ENCODE data around the gene EPHB3. TPM values are rescaled to one million over a fixed set of nuclear protein-coding genes. Genes with fewer than 3 reads are reported as not detected.

Gene EPHB3
- polyA plus RNA-seq, 1 of the 3 experiments (the other 2 are of a cell fraction): 4.2 TPM

- Histone ChIP-seq H3K4me3 (ENCODE audit: low read depth in 2 of 2, low read length in 1 of 2) (no peak overlapping the region), H3K9me3 (no peaks in the 10 kb centered on the region), H3K9ac (no peak overlapping the region), H3K36me3 (replicated peaks in 1 of 2; ENCODE audit: control insufficient read depth in 1 of 2, insufficient read depth in 2 of 2, low read length in 1 of 2) (peaks cover 0 to 52% of the 10 kb centered on the region in 2 experiments), H4K20me1 (ENCODE audit: insufficient read depth) (no peaks in the 10 kb centered on the region), H3K4me2 (no peak overlapping the region), H3K9me2 (no peaks in the 10 kb centered on the region), H3K27me3 (ENCODE audit: insufficient read depth) (no peaks in the 10 kb centered on the region), H3F3A (replicated peaks; ENCODE audit: insufficient read depth) (no peaks in the 10 kb centered on the region), H3K79me2 (ENCODE audit: insufficient read depth) (no peaks in the 10 kb centered on the region), H3K4me1 (ENCODE audit: control insufficient read depth in 1 of 2, insufficient read depth in 2 of 2, low read depth in 1 of 2, low read length in 1 of 2) (peaks cover 0 to 28% of the 10 kb centered on the region in 2 experiments; a peak in 2 of 4 replicates), H2AFZ (ENCODE audit: low read depth) (no peak overlapping the region), H3K27ac (ENCODE audit: low read depth in 2 of 2, low read length in 1 of 2) (no peak overlapping the region)
- ChIA-PET CTCF (interaction anchor here (0.9 to 2.9 kb wide), 8 partner anchors 9 to 225 kb away, joined by 3 to 11 read pairs (median 3); partner anchors contain the start of gene EPHB3), POLR2A (no interaction called here)
- TF ChIP-seq MAX (IDR thresholded peaks at IDR 0.05; ENCODE audit: low read depth) (no peak), RCOR1 (IDR thresholded peaks at IDR 0.05; ENCODE audit: low read length) (no peak), MXI1 (IDR thresholded peaks at IDR 0.05; ENCODE audit: low read depth, low read length) (no peak), POLR2AphosphoS5 (IDR thresholded peaks at IDR 0.05; ENCODE audit: low read depth, low read length) (no peak), EZH2phosphoT487 (IDR thresholded peaks at IDR 0.05; ENCODE audit: borderline replicate concordance, low read depth) (no peak), NFIC (IDR thresholded peaks at IDR 0.05; ENCODE audit: borderline replicate concordance) (no peak), MEF2A (IDR thresholded peaks at IDR 0.05; ENCODE audit: borderline replicate concordance, low read depth) (no peak), RFX5 (IDR thresholded peaks at IDR 0.05; ENCODE audit: low read length) (no peak), SMC3 (IDR thresholded peaks at IDR 0.05; ENCODE audit: low read depth, low read length) (no peak), YY1 (IDR thresholded peaks at IDR 0.05; ENCODE audit: low read depth) (no peak), RXRA (IDR thresholded peaks at IDR 0.05; ENCODE audit: borderline replicate concordance, low read depth) (no peak), GATA2 (CRISPR knock-in tag; IDR thresholded peaks at IDR 0.05) (no peak), NRF1 (IDR thresholded peaks at IDR 0.05; ENCODE audit: low read depth, low read length) (no peak), TAF1 (IDR thresholded peaks at IDR 0.05; ENCODE audit: borderline replicate concordance, low read depth, low read length) (no peak), ZBTB33 (IDR thresholded peaks at IDR 0.05; ENCODE audit: borderline replicate concordance, low read depth) (no peak)
- WGBS (ENCODE audit: low lambda C conversion rate): 94% methylated on average over 22 of the region's 25 CpGs
- DNase-seq: no peak
Measured at GRCh38 chr3:184576457-184577240, 15.1 kb downstream of the EPHB3 start.

- Histone ChIP-seq H3K4me3 (ENCODE audit: low read depth in 2 of 2, low read length in 1 of 2) (no peak overlapping the region), H3K27ac (ENCODE audit: low read depth in 2 of 2, low read length in 1 of 2) (no peak overlapping the region), H3K36me3 (replicated peaks in 1 of 2; ENCODE audit: control insufficient read depth in 1 of 2, insufficient read depth in 2 of 2, low read length in 1 of 2) (peaks cover 0 to 58% of the 10 kb centered on the region in 2 experiments), H4K20me1 (ENCODE audit: insufficient read depth) (no peaks in the 10 kb centered on the region), H3K4me1 (ENCODE audit: control insufficient read depth in 1 of 2, insufficient read depth in 2 of 2, low read depth in 1 of 2, low read length in 1 of 2) (peaks cover 0 to 28% of the 10 kb centered on the region in 2 experiments; a peak in 2 of 4 replicates), H3K9me2 (no peaks in the 10 kb centered on the region), H2AFZ (ENCODE audit: low read depth) (no peak overlapping the region), H3K9me3 (no peaks in the 10 kb centered on the region), H3K79me2 (ENCODE audit: insufficient read depth) (no peaks in the 10 kb centered on the region), H3K27me3 (ENCODE audit: insufficient read depth) (no peaks in the 10 kb centered on the region), H3F3A (replicated peaks; ENCODE audit: insufficient read depth) (no peaks in the 10 kb centered on the region), H3K4me2 (no peak overlapping the region), H3K9ac (no peak overlapping the region)
- POLR2A ChIA-PET: no interaction called here
- 100% methylated on average over 6 of the region's 15 CpGs for WGBS (ENCODE audit: low lambda C conversion rate)
- no peak for DNase-seq
- CTCF ChIA-PET: interaction anchor here (0.9 kb wide), 1 partner anchor 149 kb away, joined by 3 read pairs; no protein-coding TSS in a partner anchor
- no peak for TF ChIP-seq GABPA (IDR thresholded peaks at IDR 0.05; ENCODE audit: low read depth)
- TF ChIP-seq FOXJ3 (CRISPR knock-in tag; IDR thresholded peaks at IDR 0.05): no peak
- TF ChIP-seq YY1 (IDR thresholded peaks at IDR 0.05; ENCODE audit: low read depth): no peak
- TF ChIP-seq, protein P1, sequence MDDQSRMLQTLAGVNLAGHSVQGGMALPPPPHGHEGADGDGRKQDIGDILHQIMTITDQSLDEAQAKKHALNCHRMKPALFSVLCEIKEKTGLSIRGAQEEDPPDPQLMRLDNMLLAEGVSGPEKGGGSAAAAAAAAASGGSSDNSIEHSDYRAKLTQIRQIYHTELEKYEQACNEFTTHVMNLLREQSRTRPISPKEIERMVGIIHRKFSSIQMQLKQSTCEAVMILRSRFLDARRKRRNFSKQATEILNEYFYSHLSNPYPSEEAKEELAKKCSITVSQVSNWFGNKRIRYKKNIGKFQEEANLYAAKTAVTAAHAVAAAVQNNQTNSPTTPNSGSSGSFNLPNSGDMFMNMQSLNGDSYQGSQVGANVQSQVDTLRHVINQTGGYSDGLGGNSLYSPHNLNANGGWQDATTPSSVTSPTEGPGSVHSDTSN (IDR thresholded peaks at IDR 0.05): no peak
- TF ChIP-seq CTCF (IDR thresholded peaks at IDR 0.05): no peak
- TF ChIP-seq GATA2 (CRISPR knock-in tag; IDR thresholded peaks at IDR 0.05): no peak
- no peak for TF ChIP-seq EZH2phosphoT487 (IDR thresholded peaks at IDR 0.05; ENCODE audit: borderline replicate concordance, low read depth)
- TF ChIP-seq TCF12 (IDR thresholded peaks at IDR 0.05): no peak
- no peak for TF ChIP-seq MAX (IDR thresholded peaks at IDR 0.05; ENCODE audit: low read depth)
- TF ChIP-seq JUND (IDR thresholded peaks at IDR 0.05): no peak
- TF ChIP-seq MEF2A (IDR thresholded peaks at IDR 0.05; ENCODE audit: borderline replicate concordance, low read depth): no peak
- TF ChIP-seq RFX5 (IDR thresholded peaks at IDR 0.05; ENCODE audit: low read length): no peak
- TF ChIP-seq MXI1 (IDR thresholded peaks at IDR 0.05; ENCODE audit: low read depth, low read length): no peak
- TF ChIP-seq RAD21 (IDR thresholded peaks at IDR 0.05; ENCODE audit: low read length): no peak
- no peak for TF ChIP-seq RXRA (IDR thresholded peaks at IDR 0.05; ENCODE audit: borderline replicate concordance, low read depth)
- no peak for TF ChIP-seq ELF1 (IDR thresholded peaks at IDR 0.05)
Measured at GRCh38 chr3:184577546-184577945, 16.0 kb downstream of the EPHB3 start.

Measured in SK-N-SH (cell line).